Loucy (cell line): ENCODE results near the gene PCDHGA1.
"Not testable (repeated sequence)": the region's sequence is repeated elsewhere in the genome, so short reads cannot be mapped to it uniquely, and the experiment has no call there.

Source experiments
- H2AFZ ChIP-seq: fragments of 200-600 bp; sonication (generic); 2 replicates; pipeline ENCODE4 v1.6.0; 2016; ENCODE audit warnings: antibody characterized with exemption, mild to moderate bottlenecking, low read length, moderate library complexity
- H3F3A ChIP-seq: fragments of 200-600 bp; 2 replicates; pipeline ENCODE4 v1.6.0; 2016; ENCODE audit warnings: antibody characterized with exemption, low read depth, mild to moderate bottlenecking
- H3K27me3 ChIP-seq: fragments of 200-600 bp; sonication (generic); 2 replicates; pipeline ENCODE4 v1.6.1; 2014; ENCODE audit warnings: low read length, mild to moderate bottlenecking; ENCODE audit not compliant: insufficient read depth, poor library complexity, severe bottlenecking
- H3K36me3 ChIP-seq: fragments of 200-600 bp; sonication (generic); 2 replicates; pipeline ENCODE4 v1.6.1; 2016; ENCODE audit warnings: low read length; ENCODE audit not compliant: insufficient read depth
- H3K4me1 ChIP-seq: fragments of 200-600 bp; sonication (generic); 2 replicates; pipeline ENCODE4 v1.5.1; 2014; ENCODE audit warnings: low read length, mild to moderate bottlenecking; ENCODE audit not compliant: insufficient read depth, poor library complexity, severe bottlenecking
- H3K4me2 ChIP-seq: fragments of 200-600 bp; sonication (generic); 2 replicates; pipeline ENCODE4 v1.6.0; 2014; ENCODE audit warnings: antibody characterized with exemption, low read length, low read depth, mild to moderate bottlenecking; ENCODE audit not compliant: poor library complexity, severe bottlenecking
- H3K4me3 ChIP-seq: fragments of 200-600 bp; sonication (generic); 2 replicates; pipeline ENCODE4 v1.5.1; 2014; ENCODE audit warnings: low read length, mild to moderate bottlenecking, mixed read lengths; ENCODE audit not compliant: poor library complexity, severe bottlenecking
- H3K79me2 ChIP-seq: fragments of 200-600 bp; sonication (generic); 2 replicates; pipeline ENCODE4 v1.6.1; 2014; ENCODE audit warnings: low read length; ENCODE audit not compliant: insufficient read depth
- H3K9ac ChIP-seq: fragments of 200-600 bp; sonication (generic); 2 replicates; pipeline ENCODE4 v1.6.0; 2014; ENCODE audit warnings: mild to moderate bottlenecking, low read depth, low read length, moderate library complexity; ENCODE audit not compliant: poor library complexity, severe bottlenecking
- H3K9me2 ChIP-seq: fragments of 200-600 bp; sonication (generic); replicated peaks from 2 replicates; pipeline ENCODE4 v1.6.1; 2016; ENCODE audit warnings: low read depth, low read length, mixed read lengths
- H3K9me3 ChIP-seq: fragments of 200-600 bp; sonication (generic); 2 replicates; pipeline ENCODE4 v1.6.1; 2014; ENCODE audit warnings: mild to moderate bottlenecking, antibody characterized with exemption, low read length, low read depth; ENCODE audit not compliant: insufficient read depth
- H4K20me1 ChIP-seq: fragments of 200-600 bp; sonication (generic); 2 replicates; pipeline ENCODE4 v1.6.0; 2014; ENCODE audit warnings: antibody characterized with exemption, low read length, mild to moderate bottlenecking; ENCODE audit not compliant: insufficient read depth, poor library complexity, severe bottlenecking
- CTCF ChIP-seq: fragments of 200-600 bp; sonication (generic); conservative IDR thresholded peaks from 2 replicates; pipeline ENCODE4 v1.5.1; 2014; ENCODE audit warnings: mild to moderate bottlenecking, antibody characterized with exemption, low read length
- EZH2phosphoT487 ChIP-seq: fragments of 200-600 bp; IDR thresholded peaks from 2 replicates; pipeline ENCODE4 v1.6.1; 2018; ENCODE audit warnings: antibody characterized with exemption, mild to moderate bottlenecking, moderate library complexity, borderline replicate concordance

PCDHGA1 gene

GRCh38 chr5:141393267-141393666, 63.0 kb downstream of the PCDHGA1 start:
- no peak overlapping the region for H2AFZ ChIP-seq
- H3K9me3 ChIP-seq: no peaks in the 10 kb centered on the region
- H3K9me2 ChIP-seq: no peaks in the 10 kb centered on the region
- H3F3A ChIP-seq: no peaks in the 10 kb centered on the region
- no peaks in the 10 kb centered on the region for H3K4me1 ChIP-seq
- H3K36me3 ChIP-seq: no peaks in the 10 kb centered on the region
- no peak overlapping the region for H3K4me2 ChIP-seq
- no peak for TF ChIP-seq EZH2phosphoT487
- TF ChIP-seq CTCF: no peak
- no peak overlapping the region for H3K9ac ChIP-seq
- H3K79me2 ChIP-seq: no peaks in the 10 kb centered on the region
- H3K4me3 ChIP-seq: no peak overlapping the region
- H4K20me1 ChIP-seq: no peaks in the 10 kb centered on the region
- no peaks in the 10 kb centered on the region for H3K27me3 ChIP-seq

GRCh38 chr5:141394401-141395187, 64.3 kb downstream of the PCDHGA1 start:
- not testable (repeated sequence) for H3K79me2 ChIP-seq, H3K4me3 ChIP-seq, H3K4me1 ChIP-seq, H3F3A ChIP-seq, H3K27me3 ChIP-seq, H2AFZ ChIP-seq, H3K9me3 ChIP-seq, H3K4me2 ChIP-seq, H3K9me2 ChIP-seq, H3K36me3 ChIP-seq, H4K20me1 ChIP-seq, H3K9ac ChIP-seq

- not testable (repeated sequence) for H3K9ac ChIP-seq, H3F3A ChIP-seq, H3K27me3 ChIP-seq, H3K4me2 ChIP-seq, H3K9me2 ChIP-seq, H3K4me3 ChIP-seq, H3K36me3 ChIP-seq, H3K9me3 ChIP-seq, H4K20me1 ChIP-seq, H2AFZ ChIP-seq, H3K79me2 ChIP-seq, H3K4me1 ChIP-seq
- TF ChIP-seq CTCF: 0 out of 2 replicates have a peak, but pooled peaks have one; percentile 8
These were observed 67.6 kb downstream of the PCDHGA1 start, which contains the start of gene PCDHGB5 for GRCh38 chr5:141397756-141398551. TSS of gene PCDHGB5 (plus strand) at chr5:141397947. CDS start at chr5:141398128, 181 bp downstream.
